DND-41 (cell line): ENCODE measurements around the gene PTPN1.

Experiments
- ATAC-seq: fragments of 200-7000 bp; cut with Tn5 transposase; 3 replicates; pipeline ENCODE4 v1.9.1; 2021; ENCODE audit warnings: low read depth; ENCODE audit not compliant: insufficient read depth
- DNase-seq: peaks from one replicate; pipeline ENCODE4 v3.0.0-alpha.2; 2020
- H2AFZ ChIP-seq: 2 replicates; pipeline ENCODE4 v1.6.0; 2012; ENCODE audit warnings: low read depth, low read length
- H3K27ac ChIP-seq: 2 replicates; pipeline ENCODE4 v1.5.1; 2012; ENCODE audit warnings: low read length, inconsistent platforms
- H3K27me3 ChIP-seq: fragments of 200-600 bp; sonication (generic); 2 replicates; pipeline ENCODE4 v1.6.0; 2012; ENCODE audit warnings: low read length, mild to moderate bottlenecking, inconsistent platforms; ENCODE audit not compliant: insufficient read depth, poor library complexity
- H3K36me3 ChIP-seq: 2 replicates; pipeline ENCODE4 v1.5.1; 2012; ENCODE audit warnings: low read length, inconsistent platforms; ENCODE audit not compliant: insufficient read depth
- H3K4me1 ChIP-seq: 2 replicates; pipeline ENCODE4 v1.5.1; 2012; ENCODE audit warnings: mild to moderate bottlenecking, low read length; ENCODE audit not compliant: insufficient read depth
- H3K4me2 ChIP-seq: 2 replicates; pipeline ENCODE4 v1.6.0; 2012; ENCODE audit warnings: mild to moderate bottlenecking, moderate library complexity, low read length, inconsistent platforms; ENCODE audit not compliant: insufficient read depth
- H3K4me3 ChIP-seq, 2 experiments: fragments of 200-600 bp in 1 of 2; shearing (Covaris generic) in 1 of 2; 2 replicates each; pipeline ENCODE4 v1.5.1; 2012 to 2016; ENCODE audit warnings: inconsistent platforms in 2 of 2, low read length in 2 of 2, mild to moderate bottlenecking in 2 of 2, low read depth in 1 of 2, moderate library complexity in 1 of 2
- H3K79me2 ChIP-seq: 2 replicates; pipeline ENCODE4 v1.6.0; 2012; ENCODE audit warnings: low read length, inconsistent platforms; ENCODE audit not compliant: insufficient read depth
- H3K9ac ChIP-seq: 2 replicates; pipeline ENCODE4 v1.6.0; 2012; ENCODE audit warnings: low read depth, mild to moderate bottlenecking, inconsistent platforms, low read length, moderate library complexity
- H3K9me3 ChIP-seq: 2 replicates; pipeline ENCODE4 v1.5.1; 2012; ENCODE audit warnings: low read length, moderate library complexity, mild to moderate bottlenecking, inconsistent platforms; ENCODE audit not compliant: insufficient read depth, severe bottlenecking
- H4K20me1 ChIP-seq: 2 replicates; pipeline ENCODE4 v1.6.0; 2012; ENCODE audit warnings: low read length; ENCODE audit not compliant: insufficient read depth
- CTCF ChIP-seq: IDR thresholded peaks from 2 replicates; pipeline ENCODE4 v1.5.1; 2012; ENCODE audit warnings: borderline replicate concordance, low read length, moderate library complexity, mild to moderate bottlenecking; ENCODE audit not compliant: poor library complexity, severe bottlenecking; ENCODE audit errors: extremely low read depth
- EZH2 ChIP-seq: IDR thresholded peaks from 3 replicates; pipeline ENCODE4 v1.6.1; 2012; ENCODE audit warnings: borderline replicate concordance, low read depth, mild to moderate bottlenecking, moderate library complexity, low read length, inconsistent platforms; ENCODE audit not compliant: severe bottlenecking

PTPN1 gene

GRCh38 chr20:50517817-50518154, 7.6 kb downstream of the PTPN1 start:
- peaks cover 9% of the 10 kb centered on the region; the same call in 1 of the 2 replicates for H3K36me3 ChIP-seq
- ATAC-seq (peak; percentile 48; the same call in 2 of the 3 replicates), DNase-seq (peak; percentile 26)
- H3K4me2 ChIP-seq: peak overlapping the region; percentile 14; the same call in 1 of the 2 replicates
- peak overlapping the region; percentile 15; the same call in 1 of the 2 replicates for H3K27ac ChIP-seq
- TF ChIP-seq CTCF (no peak), EZH2 (no peak)
- no peaks in the 10 kb centered on the region for H3K27me3 ChIP-seq
- no peak overlapping the region for H3K9ac ChIP-seq
- peaks cover 96% of the 10 kb centered on the region for H3K79me2 ChIP-seq
- H3K4me3 ChIP-seq: no peak overlapping the region
- no peak overlapping the region for H2AFZ ChIP-seq
- H3K4me1 ChIP-seq: peaks cover 74% of the 10 kb centered on the region
- no peaks in the 10 kb centered on the region for H3K9me3 ChIP-seq
- peaks cover 78% of the 10 kb centered on the region for H4K20me1 ChIP-seq

GRCh38 chr20:50518270-50518721, 8.1 kb downstream of the PTPN1 start:
- H2AFZ ChIP-seq: no peak overlapping the region
- TF ChIP-seq EZH2: no peak
- TF ChIP-seq CTCF: no peak
- peaks cover 69% of the 10 kb centered on the region for H3K4me1 ChIP-seq
- no peak overlapping the region for H3K4me3 ChIP-seq
- H3K79me2 ChIP-seq: peaks cover 96% of the 10 kb centered on the region
- H3K36me3 ChIP-seq: peaks cover 13% of the 10 kb centered on the region; the same call in 1 of the 2 replicates
- ATAC-seq (no peak), DNase-seq (no peak)
- H3K4me2 ChIP-seq: no peak overlapping the region
- peaks cover 79% of the 10 kb centered on the region for H4K20me1 ChIP-seq
- no peak overlapping the region for H3K9ac ChIP-seq
- no peaks in the 10 kb centered on the region for H3K9me3 ChIP-seq
- H3K27me3 ChIP-seq: no peaks in the 10 kb centered on the region
- 0 out of 2 replicates have a peak overlapping the region, but pooled peaks have one; percentile 15 for H3K27ac ChIP-seq

GRCh38 chr20:50519036-50519762, 9.0 kb downstream of the PTPN1 start:
- peaks cover 68% of the 10 kb centered on the region for H3K4me1 ChIP-seq
- H3K9me3 ChIP-seq: no peaks in the 10 kb centered on the region
- H4K20me1 ChIP-seq: peaks cover 83% of the 10 kb centered on the region
- H3K4me2 ChIP-seq: peak overlapping the region; percentile 2; the same call in 1 of the 2 replicates
- no peak overlapping the region for H3K4me3 ChIP-seq
- peak; percentile 90 for ATAC-seq
- peaks cover 13% of the 10 kb centered on the region; the same call in 1 of the 2 replicates for H3K36me3 ChIP-seq
- peak; percentile 52 for DNase-seq
- H2AFZ ChIP-seq: no peak overlapping the region
- TF ChIP-seq EZH2: no peak
- no peak for TF ChIP-seq CTCF
- no peaks in the 10 kb centered on the region for H3K27me3 ChIP-seq
- H3K79me2 ChIP-seq: peaks cover 96% of the 10 kb centered on the region
- 0 out of 2 replicates have a peak overlapping the region, but pooled peaks have one; percentile 19 for H3K27ac ChIP-seq
- no peak overlapping the region for H3K9ac ChIP-seq
